Transverse colon (tissue), 3 donors: Measurements from ENCODE around the gene VPS52.

Experiments
- EP300 ChIP-seq: sonication (generic); formaldehyde crosslinking; IDR thresholded peaks from one replicate; pipeline ENCODE4 v1.6.1; 2017; ENCODE audit warnings: antibody characterized with exemption, low read depth
- TF ChIP-seq, protein P1 (sequence below), 5 experiments: fragments of 200-600 bp in 3 of 5; fragments of 450-650 bp in 2 of 5; sonication (generic) in 3 of 5; IDR thresholded peaks; 1 replicate in 2 of 5; 2 replicates in 3 of 5; pipeline ENCODE4 v1.5.1; 2016 to 2017; ENCODE audit warnings: antibody characterized with exemption in 5 of 5, inconsistent platforms in 3 of 5, mild to moderate bottlenecking in 2 of 5, moderate library complexity in 1 of 5

DNA sequence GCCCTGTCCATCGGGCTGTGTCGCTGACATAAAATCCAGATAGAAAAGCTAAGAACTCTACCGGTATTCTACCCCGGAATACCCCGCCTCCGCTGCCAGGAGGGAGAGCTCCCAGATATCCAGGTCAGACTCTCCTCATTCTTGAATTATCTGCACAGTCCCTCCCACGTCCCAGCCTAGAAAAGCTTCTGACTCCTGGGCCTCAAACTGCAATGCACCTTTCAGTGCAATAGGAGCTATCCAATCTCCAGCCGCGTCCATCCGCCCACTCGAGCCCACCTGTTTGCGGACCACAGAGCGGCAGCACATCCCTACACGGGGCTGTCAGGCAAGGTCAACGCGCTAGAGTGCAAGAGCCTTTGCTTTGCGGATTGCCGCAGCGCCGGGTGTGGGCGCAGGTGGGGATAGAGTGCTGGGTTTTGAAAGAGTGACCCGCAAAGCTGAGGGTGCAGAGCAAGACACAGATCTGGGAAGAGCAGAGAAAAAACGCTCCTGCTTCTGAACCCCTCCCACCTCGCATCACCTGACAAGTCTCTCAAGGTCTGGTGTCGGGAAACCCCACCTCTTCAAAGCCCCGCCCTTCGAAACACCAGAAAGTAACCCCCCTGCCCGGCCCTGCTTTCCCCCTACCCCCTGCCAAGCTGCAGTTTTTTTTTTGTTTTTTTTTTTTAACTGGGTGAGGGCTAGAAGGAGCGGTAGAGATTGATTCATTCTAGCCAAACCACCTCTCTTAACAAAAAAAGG, 40.9 kb upstream of the VPS52 start:
- TF ChIP-seq, protein P1, sequence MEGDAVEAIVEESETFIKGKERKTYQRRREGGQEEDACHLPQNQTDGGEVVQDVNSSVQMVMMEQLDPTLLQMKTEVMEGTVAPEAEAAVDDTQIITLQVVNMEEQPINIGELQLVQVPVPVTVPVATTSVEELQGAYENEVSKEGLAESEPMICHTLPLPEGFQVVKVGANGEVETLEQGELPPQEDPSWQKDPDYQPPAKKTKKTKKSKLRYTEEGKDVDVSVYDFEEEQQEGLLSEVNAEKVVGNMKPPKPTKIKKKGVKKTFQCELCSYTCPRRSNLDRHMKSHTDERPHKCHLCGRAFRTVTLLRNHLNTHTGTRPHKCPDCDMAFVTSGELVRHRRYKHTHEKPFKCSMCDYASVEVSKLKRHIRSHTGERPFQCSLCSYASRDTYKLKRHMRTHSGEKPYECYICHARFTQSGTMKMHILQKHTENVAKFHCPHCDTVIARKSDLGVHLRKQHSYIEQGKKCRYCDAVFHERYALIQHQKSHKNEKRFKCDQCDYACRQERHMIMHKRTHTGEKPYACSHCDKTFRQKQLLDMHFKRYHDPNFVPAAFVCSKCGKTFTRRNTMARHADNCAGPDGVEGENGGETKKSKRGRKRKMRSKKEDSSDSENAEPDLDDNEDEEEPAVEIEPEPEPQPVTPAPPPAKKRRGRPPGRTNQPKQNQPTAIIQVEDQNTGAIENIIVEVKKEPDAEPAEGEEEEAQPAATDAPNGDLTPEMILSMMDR (IDR thresholded peaks at IDR 0.05): no peak
- TF ChIP-seq EP300: no peak
